Measurements from ENCODE around the gene PKNOX2. TPM values are rescaled to one million over a fixed set of nuclear protein-coding genes. Genes with fewer than 3 reads are reported as not detected.

Gene PKNOX2
- total RNA-seq, 1 experiment from 2014 or later = 3.7 TPM

DNA sequence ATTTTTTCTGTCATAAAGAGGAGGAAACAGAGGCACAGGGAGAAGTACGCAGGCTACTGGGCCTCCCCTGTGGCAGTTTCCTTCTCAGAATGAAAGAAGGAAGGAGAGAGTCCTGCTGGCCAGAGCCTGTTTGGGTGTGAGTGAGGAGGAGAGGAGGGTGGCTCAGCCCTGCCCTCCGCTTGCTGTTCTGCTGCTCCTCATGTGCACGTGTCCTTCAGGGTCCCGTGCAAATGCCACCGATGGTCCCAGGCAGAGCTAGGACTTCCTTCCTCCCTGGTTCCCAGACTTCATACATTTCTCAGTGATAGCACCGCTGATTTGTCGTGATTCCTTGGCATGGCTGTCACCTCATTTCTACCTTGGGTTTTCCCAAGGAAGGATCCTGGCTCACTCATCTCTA is 88.7 kb downstream of the PKNOX2 start (continued):
- TF ChIP-seq, protein P1, sequence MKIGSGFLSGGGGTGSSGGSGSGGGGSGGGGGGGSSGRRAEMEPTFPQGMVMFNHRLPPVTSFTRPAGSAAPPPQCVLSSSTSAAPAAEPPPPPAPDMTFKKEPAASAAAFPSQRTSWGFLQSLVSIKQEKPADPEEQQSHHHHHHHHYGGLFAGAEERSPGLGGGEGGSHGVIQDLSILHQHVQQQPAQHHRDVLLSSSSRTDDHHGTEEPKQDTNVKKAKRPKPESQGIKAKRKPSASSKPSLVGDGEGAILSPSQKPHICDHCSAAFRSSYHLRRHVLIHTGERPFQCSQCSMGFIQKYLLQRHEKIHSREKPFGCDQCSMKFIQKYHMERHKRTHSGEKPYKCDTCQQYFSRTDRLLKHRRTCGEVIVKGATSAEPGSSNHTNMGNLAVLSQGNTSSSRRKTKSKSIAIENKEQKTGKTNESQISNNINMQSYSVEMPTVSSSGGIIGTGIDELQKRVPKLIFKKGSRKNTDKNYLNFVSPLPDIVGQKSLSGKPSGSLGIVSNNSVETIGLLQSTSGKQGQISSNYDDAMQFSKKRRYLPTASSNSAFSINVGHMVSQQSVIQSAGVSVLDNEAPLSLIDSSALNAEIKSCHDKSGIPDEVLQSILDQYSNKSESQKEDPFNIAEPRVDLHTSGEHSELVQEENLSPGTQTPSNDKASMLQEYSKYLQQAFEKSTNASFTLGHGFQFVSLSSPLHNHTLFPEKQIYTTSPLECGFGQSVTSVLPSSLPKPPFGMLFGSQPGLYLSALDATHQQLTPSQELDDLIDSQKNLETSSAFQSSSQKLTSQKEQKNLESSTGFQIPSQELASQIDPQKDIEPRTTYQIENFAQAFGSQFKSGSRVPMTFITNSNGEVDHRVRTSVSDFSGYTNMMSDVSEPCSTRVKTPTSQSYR (CRISPR knock-in tag; IDR thresholded peaks at IDR 0.05) = no peak
- TF ChIP-seq, protein P2, sequence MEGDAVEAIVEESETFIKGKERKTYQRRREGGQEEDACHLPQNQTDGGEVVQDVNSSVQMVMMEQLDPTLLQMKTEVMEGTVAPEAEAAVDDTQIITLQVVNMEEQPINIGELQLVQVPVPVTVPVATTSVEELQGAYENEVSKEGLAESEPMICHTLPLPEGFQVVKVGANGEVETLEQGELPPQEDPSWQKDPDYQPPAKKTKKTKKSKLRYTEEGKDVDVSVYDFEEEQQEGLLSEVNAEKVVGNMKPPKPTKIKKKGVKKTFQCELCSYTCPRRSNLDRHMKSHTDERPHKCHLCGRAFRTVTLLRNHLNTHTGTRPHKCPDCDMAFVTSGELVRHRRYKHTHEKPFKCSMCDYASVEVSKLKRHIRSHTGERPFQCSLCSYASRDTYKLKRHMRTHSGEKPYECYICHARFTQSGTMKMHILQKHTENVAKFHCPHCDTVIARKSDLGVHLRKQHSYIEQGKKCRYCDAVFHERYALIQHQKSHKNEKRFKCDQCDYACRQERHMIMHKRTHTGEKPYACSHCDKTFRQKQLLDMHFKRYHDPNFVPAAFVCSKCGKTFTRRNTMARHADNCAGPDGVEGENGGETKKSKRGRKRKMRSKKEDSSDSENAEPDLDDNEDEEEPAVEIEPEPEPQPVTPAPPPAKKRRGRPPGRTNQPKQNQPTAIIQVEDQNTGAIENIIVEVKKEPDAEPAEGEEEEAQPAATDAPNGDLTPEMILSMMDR (IDR thresholded peaks at IDR 0.05) = no peak
- TF ChIP-seq, protein P3, sequence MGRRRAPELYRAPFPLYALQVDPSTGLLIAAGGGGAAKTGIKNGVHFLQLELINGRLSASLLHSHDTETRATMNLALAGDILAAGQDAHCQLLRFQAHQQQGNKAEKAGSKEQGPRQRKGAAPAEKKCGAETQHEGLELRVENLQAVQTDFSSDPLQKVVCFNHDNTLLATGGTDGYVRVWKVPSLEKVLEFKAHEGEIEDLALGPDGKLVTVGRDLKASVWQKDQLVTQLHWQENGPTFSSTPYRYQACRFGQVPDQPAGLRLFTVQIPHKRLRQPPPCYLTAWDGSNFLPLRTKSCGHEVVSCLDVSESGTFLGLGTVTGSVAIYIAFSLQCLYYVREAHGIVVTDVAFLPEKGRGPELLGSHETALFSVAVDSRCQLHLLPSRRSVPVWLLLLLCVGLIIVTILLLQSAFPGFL (CRISPR knock-in tag; IDR thresholded peaks at IDR 0.05; ENCODE audit: borderline replicate concordance) = no peak

DNA sequence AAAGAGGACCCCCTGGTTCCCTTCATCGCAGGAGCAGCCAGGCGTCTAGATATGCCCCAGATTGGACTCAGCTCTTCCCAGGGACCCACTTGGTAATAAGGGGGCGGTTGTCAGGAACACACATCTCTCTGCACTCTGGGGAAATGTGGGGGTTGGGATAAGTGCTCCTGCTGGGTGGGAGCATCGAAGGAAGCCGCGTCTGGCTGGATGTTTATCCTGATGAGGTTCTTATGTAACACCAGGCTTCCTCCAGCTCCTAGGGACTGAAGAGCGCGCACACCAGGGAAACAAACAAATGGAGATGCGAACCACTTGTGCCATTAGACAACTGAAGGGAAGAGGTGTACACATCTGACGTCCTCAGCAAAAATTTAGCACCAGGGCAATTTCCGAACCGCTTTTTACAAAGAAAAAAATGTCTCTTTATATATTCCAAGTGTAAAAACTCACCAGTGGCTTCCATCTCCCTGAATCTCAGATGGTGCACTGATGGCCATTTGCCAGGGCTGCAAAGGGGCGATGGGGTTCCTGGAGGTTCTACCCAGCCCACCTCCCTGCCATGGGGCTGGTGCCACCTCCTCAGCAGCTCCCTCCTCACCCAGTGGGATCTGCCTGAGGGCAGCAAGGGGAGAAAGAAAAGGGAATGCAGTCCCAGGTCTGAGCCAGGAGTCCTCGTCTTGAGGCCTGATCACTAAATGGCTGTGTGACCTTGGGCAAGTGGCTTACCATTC is 89.4 kb downstream of the PKNOX2 start:
- no peak for DNase-seq (ENCODE audit: low spot score)
- CTCF ChIA-PET = no interaction called here
- POLR2A ChIA-PET = no interaction called here
- Mint-ChIP-seq H3K36me3 (no peaks in the 10 kb centered on the region), H3K4me1 (peaks cover 40% of the 10 kb centered on the region), H3K27me3 (ENCODE audit: low read depth) (no peaks in the 10 kb centered on the region; the same call in 1 of the 2 replicates), H3K4me3 (no peak overlapping the region), H3K9me3 (no peaks in the 10 kb centered on the region), H3K27ac (no peak overlapping the region; the same call in 1 of the 2 replicates)
- ATAC-seq = no peak; the same call in 1 of the 2 replicates
- TF ChIP-seq RORB (CRISPR knock-in tag; IDR thresholded peaks at IDR 0.05) (no peak), MXD4 (CRISPR knock-in tag; IDR thresholded peaks at IDR 0.05; ENCODE audit: borderline replicate concordance) (no peak), SMAD3 (CRISPR knock-in tag; IDR thresholded peaks at IDR 0.05; ENCODE audit: borderline replicate concordance) (no peak), ZNF219 (CRISPR knock-in tag; IDR thresholded peaks at IDR 0.05; ENCODE audit: borderline replicate concordance) (no peak), OVOL2 (CRISPR knock-in tag; IDR thresholded peaks at IDR 0.05; ENCODE audit: borderline replicate concordance) (no peak), IRF2 (CRISPR knock-in tag; IDR thresholded peaks at IDR 0.05; ENCODE audit: borderline replicate concordance, low read depth) (no peak), FOXP1 (CRISPR knock-in tag; IDR thresholded peaks at IDR 0.05; ENCODE audit: borderline replicate concordance) (no peak)
- TF ChIP-seq, protein P4, sequence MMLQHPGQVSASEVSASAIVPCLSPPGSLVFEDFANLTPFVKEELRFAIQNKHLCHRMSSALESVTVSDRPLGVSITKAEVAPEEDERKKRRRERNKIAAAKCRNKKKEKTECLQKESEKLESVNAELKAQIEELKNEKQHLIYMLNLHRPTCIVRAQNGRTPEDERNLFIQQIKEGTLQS (CRISPR knock-in tag; conservative IDR thresholded peaks at IDR 0.05) = no peak
- TF ChIP-seq, protein P5, sequence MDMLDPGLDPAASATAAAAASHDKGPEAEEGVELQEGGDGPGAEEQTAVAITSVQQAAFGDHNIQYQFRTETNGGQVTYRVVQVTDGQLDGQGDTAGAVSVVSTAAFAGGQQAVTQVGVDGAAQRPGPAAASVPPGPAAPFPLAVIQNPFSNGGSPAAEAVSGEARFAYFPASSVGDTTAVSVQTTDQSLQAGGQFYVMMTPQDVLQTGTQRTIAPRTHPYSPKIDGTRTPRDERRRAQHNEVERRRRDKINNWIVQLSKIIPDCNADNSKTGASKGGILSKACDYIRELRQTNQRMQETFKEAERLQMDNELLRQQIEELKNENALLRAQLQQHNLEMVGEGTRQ (CRISPR knock-in tag; IDR thresholded peaks at IDR 0.05) = no peak
- TF ChIP-seq, protein P2 (IDR thresholded peaks at IDR 0.05) = no peak
- TF ChIP-seq, protein P1 (CRISPR knock-in tag; IDR thresholded peaks at IDR 0.05) = no peak

Measured in WTC11 (cell line).